Gastrocnemius medialis (tissue), 4 donors: Measurements from ENCODE around the gene ELANE. TPM values are rescaled to one million over a fixed set of nuclear protein-coding genes. Genes with fewer than 3 reads are reported as not detected.
"Not testable (repeated sequence)": the region's sequence is repeated elsewhere in the genome, so short reads cannot be mapped to it uniquely, and the experiment has no call there.

Experiments
- ATAC-seq, 2 donors: fragments of 150-250 bp; one replicate each; pipeline ENCODE4 v1.9.1; 2016
- DNase-seq, 2 donors: peaks; one replicate each; pipeline ENCODE4 v3.0.0-alpha.2; 2019
- H3K27ac ChIP-seq, 4 donors: fragments of 200-600 bp; sonication (generic); 1 replicate in 1 of 4; 2 replicates in 3 of 4; pipeline ENCODE4 v1.5.1; 2016 to 2018; ENCODE audit warnings: mild to moderate bottlenecking in 2 of 4, moderate library complexity in 1 of 4
- H3K27me3 ChIP-seq, 3 donors: fragments of 200-600 bp; sonication (generic) in 2 of 3; 1 replicate in 1 of 3; 2 replicates in 2 of 3; pipeline versions ENCODE4 v1.5.1 to v1.6.0; 2016 to 2019; ENCODE audit warnings: mild to moderate bottlenecking in 1 of 3, moderate library complexity in 1 of 3
- H3K36me3 ChIP-seq, 2 donors: fragments of 200-600 bp; sonication (generic) in 1 of 2; one replicate each; pipeline ENCODE4 v1.5.1; 2017 to 2018
- H3K4me1 ChIP-seq, 2 donors: fragments of 200-600 bp; sonication (generic) in 1 of 2; one replicate each; pipeline ENCODE4 v1.5.1; 2016 to 2017; ENCODE audit warnings: mild to moderate bottlenecking in 2 of 2
- H3K4me3 ChIP-seq, 4 donors: fragments of 200-600 bp; sonication (generic) in 3 of 4; 1 replicate in 1 of 4; 2 replicates in 3 of 4; pipeline ENCODE4 v1.5.1; 2016 to 2019; ENCODE audit warnings: mild to moderate bottlenecking in 2 of 4
- H3K9me3 ChIP-seq, 3 donors: fragments of 200-600 bp; sonication (generic) in 2 of 3; 1 replicate in 1 of 3; 2 replicates in 2 of 3; pipeline ENCODE4 v1.5.1; 2016 to 2019
- POLR2A ChIP-seq, 2 donors: fragments of 450-650 bp; IDR thresholded peaks; one replicate each; pipeline ENCODE4 v1.6.1; 2017; ENCODE audit warnings: antibody characterized with exemption in 2 of 2, mild to moderate bottlenecking in 2 of 2, moderate library complexity in 2 of 2
- in situ Hi-C, 4 donors: fragments of 200-750 bp; cut with MboI; loops; one replicate each; pipeline versions ENCODE4 v1.15.0 to v1.8.0; 2017; ENCODE audit warnings: low sequenced_read_pairs in 4 of 4
- intact Hi-C: fragments of 100-400 bp; cut with DNase I; formaldehyde crosslinking; loops from one replicate; pipeline ENCODE4 v1.15.1; 2023; ENCODE audit warnings: low total_unique reads
- total RNA-seq, 4 donors: library from RNA; depleted of rRNA; stranded (reverse); fragments of >200 nt; gene quantifications; one replicate each; pipeline versions ENCODE4 v1.1.0 to v1.2.3, GENCODE V29; 2016
- TF ChIP-seq, protein P1 (sequence below), 5 experiments: fragments of 450-650 bp in 3 of 5; fragments of 200-600 bp in 2 of 5; sonication (generic) in 2 of 5; IDR thresholded peaks in 4 of 5; conservative IDR thresholded peaks in 1 of 5; 1 replicate in 4 of 5; 2 replicates in 1 of 5; pipeline ENCODE4 v1.5.1; 2016 to 2019; ENCODE audit warnings: antibody characterized with exemption in 5 of 5, mild to moderate bottlenecking in 3 of 5, moderate library complexity in 3 of 5

Gene ELANE
- total RNA-seq, 4 donors from 2014 or later: 0.46 to 0.84 TPM; not detected in 2

DNA sequence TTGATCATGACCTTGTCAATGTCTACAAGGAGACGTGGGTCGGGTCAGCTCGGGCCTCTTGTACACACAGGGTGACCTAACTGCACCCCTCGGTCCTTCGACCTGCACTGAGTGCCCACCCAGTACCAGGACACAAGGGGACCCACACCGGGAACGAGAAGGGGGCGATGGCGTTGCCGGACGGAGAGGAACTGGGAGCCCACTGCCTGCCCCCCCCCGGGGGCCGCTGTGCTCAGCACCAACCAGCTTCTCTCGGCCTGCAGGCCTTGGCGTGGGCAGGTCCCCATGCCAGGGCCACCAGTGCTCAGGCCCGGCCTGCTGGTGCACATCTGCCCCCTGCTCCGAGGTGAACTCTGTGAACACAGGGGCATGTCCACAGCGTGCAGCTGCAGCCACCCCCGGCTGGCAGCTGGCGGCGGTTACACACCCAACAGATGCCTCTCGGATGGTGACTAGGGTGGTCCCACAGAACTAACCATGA, 21.5 kb downstream of the ELANE start:
- TF ChIP-seq, protein P1, sequence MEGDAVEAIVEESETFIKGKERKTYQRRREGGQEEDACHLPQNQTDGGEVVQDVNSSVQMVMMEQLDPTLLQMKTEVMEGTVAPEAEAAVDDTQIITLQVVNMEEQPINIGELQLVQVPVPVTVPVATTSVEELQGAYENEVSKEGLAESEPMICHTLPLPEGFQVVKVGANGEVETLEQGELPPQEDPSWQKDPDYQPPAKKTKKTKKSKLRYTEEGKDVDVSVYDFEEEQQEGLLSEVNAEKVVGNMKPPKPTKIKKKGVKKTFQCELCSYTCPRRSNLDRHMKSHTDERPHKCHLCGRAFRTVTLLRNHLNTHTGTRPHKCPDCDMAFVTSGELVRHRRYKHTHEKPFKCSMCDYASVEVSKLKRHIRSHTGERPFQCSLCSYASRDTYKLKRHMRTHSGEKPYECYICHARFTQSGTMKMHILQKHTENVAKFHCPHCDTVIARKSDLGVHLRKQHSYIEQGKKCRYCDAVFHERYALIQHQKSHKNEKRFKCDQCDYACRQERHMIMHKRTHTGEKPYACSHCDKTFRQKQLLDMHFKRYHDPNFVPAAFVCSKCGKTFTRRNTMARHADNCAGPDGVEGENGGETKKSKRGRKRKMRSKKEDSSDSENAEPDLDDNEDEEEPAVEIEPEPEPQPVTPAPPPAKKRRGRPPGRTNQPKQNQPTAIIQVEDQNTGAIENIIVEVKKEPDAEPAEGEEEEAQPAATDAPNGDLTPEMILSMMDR (IDR thresholded peaks at IDR 0.05 in 4 of 5, conservative IDR thresholded peaks at IDR 0.05 in 1 of 5): no peak
- no peak for TF ChIP-seq POLR2A (IDR thresholded peaks at IDR 0.05)
- DNase-seq (no peak), ATAC-seq (no peak)
- no peaks in the 10 kb centered on the region for H3K27me3 ChIP-seq
- peaks cover 0 to 42% of the 10 kb centered on the region in 2 donors for H3K36me3 ChIP-seq
- H3K27ac ChIP-seq: no peak overlapping the region
- intact Hi-C loops: no loop called here
- in situ Hi-C loops: loop anchor here in 1 of 4 donors (25.0 kb wide), 1 partner anchor 114 kb away; the partner anchor contains the start of gene WDR18
- no peak overlapping the region for H3K4me3 ChIP-seq
- no peaks in the 10 kb centered on the region for H3K4me1 ChIP-seq
- no peaks in the 10 kb centered on the region for H3K9me3 ChIP-seq

DNA sequence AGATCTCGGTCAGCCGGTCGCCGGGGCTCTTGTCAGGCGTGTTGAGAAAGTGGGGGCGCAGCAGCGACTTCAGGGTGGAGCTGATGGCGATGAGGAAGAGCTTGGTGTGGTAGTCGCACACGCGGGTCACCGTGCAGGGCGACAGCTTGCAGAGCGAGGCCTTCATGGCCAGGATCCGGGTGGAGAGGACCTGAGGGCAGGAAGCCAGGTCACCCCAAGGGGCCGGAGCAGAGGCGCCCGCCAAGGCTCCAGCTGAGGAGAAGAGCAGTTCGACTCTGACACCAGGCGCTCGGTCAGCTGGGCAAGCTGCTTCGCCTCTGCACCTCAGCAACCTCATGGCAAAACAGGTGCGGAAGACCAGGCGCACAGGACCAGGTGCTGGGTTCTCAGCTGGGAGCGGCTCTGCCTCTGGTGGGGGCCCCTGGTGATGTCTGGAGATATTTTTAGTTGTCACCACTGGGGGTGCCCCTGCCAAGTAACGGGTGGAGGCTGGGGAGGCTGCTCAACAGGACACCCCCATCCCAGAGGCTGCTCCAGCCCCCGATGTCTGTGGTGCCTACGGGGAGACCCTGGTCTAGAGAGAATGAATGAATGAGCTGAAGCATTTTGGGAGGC, 23.3 kb downstream of the ELANE start:
- Histone ChIP-seq H3K4me3 (no peak overlapping the region), H3K36me3 (peaks cover 0 to 35% of the 10 kb centered on the region in 2 donors), H3K4me1 (no peaks in the 10 kb centered on the region), H3K27ac (no peak overlapping the region), H3K9me3 (no peaks in the 10 kb centered on the region), H3K27me3 (no peaks in the 10 kb centered on the region)
- no peak for ATAC-seq
- intact Hi-C loops: no loop called here
- TF ChIP-seq POLR2A (IDR thresholded peaks at IDR 0.05): no peak
- in situ Hi-C loops: no loop called here
- no peak for DNase-seq

DNA sequence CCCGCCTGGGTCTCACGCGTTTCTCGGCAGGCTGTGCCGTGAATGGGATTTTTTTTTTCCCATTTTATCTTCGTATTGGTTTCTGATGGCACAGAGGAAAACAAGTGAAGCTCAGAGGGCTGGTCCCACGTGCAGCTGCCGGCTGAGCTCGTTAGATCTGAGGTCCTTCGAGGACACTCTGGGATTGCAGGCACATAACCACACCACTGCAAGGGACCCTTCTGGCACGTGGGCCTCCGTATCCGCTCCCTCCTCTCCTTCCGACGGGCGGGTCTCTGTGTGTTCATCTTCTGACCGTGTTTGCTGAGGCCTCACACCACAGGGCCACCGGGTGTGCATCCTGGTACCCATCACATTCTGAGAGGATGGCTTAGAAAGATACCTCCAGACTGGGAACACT, 24.0 kb downstream of the ELANE start:
- Histone ChIP-seq H3K4me3 (no peak overlapping the region), H3K27me3 (no peaks in the 10 kb centered on the region), H3K27ac (no peak overlapping the region), H3K36me3 (peaks cover 0 to 35% of the 10 kb centered on the region in 2 donors), H3K9me3 (no peaks in the 10 kb centered on the region), H3K4me1 (no peaks in the 10 kb centered on the region)
- intact Hi-C loops (no loop called here), in situ Hi-C loops (no loop called here)
- TF ChIP-seq POLR2A (IDR thresholded peaks at IDR 0.05): no peak
- TF ChIP-seq, protein P1 (IDR thresholded peaks at IDR 0.05 in 4 of 5, conservative IDR thresholded peaks at IDR 0.05 in 1 of 5): no peak
- DNase-seq (no peak), ATAC-seq (no peak)

DNA sequence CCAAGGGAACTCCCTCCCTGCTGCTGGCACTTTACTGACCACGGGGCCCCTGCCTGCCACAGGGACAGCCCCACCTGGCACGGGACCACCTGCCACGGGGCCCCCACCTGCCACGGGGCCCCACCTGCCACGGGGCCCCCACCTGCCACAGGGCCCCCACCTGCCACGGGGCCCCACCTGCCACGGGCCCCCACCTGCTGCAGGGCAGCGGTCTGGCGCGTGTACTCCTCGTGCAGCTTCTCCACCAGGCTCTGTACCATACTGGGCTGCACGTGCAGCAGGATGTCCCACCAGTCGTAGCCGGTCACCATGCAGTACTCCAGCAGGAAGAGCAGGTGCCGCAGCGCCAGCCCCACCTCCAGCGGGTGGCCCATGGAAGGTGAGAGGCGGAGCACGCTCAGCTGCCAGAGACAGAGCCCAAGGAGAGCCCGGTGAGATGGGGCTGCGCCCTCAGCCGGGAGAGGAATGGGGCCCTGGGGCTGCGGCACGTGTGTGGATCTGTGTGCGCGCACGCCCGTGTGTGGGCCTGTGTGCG, 24.7 kb downstream of the ELANE start:
- ATAC-seq (no peak), DNase-seq (no peak)
- Histone ChIP-seq H3K27ac (no peak overlapping the region), H3K36me3 (peaks cover 0 to 42% of the 10 kb centered on the region in 2 donors), H3K9me3 (no peaks in the 10 kb centered on the region), H3K4me1 (no peaks in the 10 kb centered on the region), H3K4me3 (no peak overlapping the region), H3K27me3 (no peaks in the 10 kb centered on the region)
- intact Hi-C loops: no loop called here
- TF ChIP-seq POLR2A (IDR thresholded peaks at IDR 0.05): no peak
- TF ChIP-seq, protein P1 (IDR thresholded peaks at IDR 0.05 in 4 of 5, conservative IDR thresholded peaks at IDR 0.05 in 1 of 5): no peak
- in situ Hi-C loops: no loop called here

DNA sequence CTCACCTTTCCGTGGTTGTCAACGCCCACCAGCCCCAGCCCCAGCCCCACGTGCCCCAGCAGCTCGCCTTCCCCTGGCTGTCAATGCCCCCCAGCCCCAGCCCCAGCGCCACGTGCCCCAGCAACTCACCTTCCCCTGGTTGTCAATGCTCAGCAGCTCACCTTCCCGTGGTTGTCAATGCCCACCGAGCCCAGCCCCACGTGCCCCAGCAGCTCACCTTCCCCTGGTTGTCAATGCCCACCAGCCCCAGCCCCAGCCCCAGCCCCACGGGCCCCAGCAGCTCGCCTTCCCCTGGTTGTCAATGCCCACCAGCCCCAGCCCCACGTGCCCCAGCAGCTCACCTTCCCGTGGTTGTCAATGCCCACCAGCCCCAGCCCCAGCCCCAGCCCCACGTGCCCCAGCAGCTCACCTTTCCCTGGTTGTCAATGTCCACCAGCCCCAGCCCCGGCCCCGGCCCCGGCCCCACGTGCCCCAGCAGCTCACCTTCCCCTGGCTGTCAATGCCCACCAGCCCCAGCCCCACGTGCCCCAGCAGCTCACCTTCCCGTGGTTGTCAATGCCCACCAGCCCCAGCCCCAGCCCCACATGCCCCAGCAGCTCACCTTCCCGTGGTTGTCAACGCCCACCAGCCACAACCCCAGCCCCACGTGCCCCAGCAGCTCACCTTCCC, 26.0 kb downstream of the ELANE start:
- peaks cover 0 to 48% of the 10 kb centered on the region in 2 donors for H3K36me3 ChIP-seq
- ATAC-seq, DNase-seq, H3K4me1 ChIP-seq, H3K9me3 ChIP-seq, in situ Hi-C loops, H3K4me3 ChIP-seq, intact Hi-C loops, H3K27me3 ChIP-seq, H3K27ac ChIP-seq: not testable (repeated sequence)

DNA sequence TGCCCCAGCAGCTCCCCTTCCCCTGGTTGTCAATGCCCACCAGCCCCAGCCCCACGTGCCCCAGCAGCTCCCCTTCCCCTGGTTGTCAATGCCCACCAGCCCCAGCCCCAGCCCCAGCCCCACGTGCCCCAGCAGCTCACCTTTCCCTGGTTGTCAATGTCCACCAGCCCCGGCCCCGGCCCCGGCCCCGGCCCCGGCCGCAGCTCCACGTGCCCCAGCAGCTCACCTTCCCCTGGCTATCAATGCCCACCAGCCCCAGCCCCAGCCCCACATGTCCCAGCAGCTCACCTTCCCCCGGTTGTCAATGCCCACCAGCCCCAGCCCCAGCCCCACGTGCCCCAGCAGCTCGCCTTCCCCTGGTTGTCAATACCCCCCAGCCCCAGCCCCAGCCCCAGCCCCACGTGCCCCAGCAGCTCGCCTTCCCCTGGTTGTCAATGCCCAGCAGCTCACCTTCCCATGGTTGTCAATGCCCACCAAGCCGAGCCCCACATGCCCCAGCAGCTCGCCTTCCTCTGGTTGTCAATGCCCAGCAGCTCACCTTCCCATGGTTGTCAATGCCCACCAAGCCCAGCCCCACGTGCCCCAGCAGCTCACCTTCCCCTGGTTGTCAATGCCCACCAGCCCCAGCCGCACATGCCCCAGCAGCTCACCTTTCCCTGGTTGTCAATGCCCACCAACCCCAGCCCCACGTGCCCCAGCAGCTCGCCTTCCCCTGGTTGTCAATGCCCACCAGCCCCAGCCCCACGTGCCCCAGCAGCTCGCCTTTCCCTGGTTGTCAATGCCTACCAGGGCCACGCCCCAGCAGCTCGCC, 26.9 kb downstream of the ELANE start:
- DNase-seq, ATAC-seq, H3K27ac ChIP-seq, intact Hi-C loops, H3K4me3 ChIP-seq, in situ Hi-C loops, H3K9me3 ChIP-seq, H3K4me1 ChIP-seq, H3K27me3 ChIP-seq: not testable (repeated sequence)
- peaks cover 0 to 46% of the 10 kb centered on the region in 2 donors for H3K36me3 ChIP-seq
